ENCODE measurements around the gene PRKCE. TPM values are rescaled to one million over a fixed set of nuclear protein-coding genes. Genes with fewer than 3 reads are reported as not detected.

The PRKCE gene
- total RNA-seq, 1 experiment from 2014 or later = 14.0 TPM

- no peaks in the 10 kb centered on the region for H3K36me3 ChIP-seq (ENCODE audit: control insufficient read depth, insufficient read depth, low read length)
- H3K27me3 ChIP-seq (ENCODE audit: control insufficient read depth, insufficient read depth, low read length) = no peaks in the 10 kb centered on the region
- H3K4me3 ChIP-seq (ENCODE audit: low read depth in 2 of 2, low read length in 2 of 2) = no peak overlapping the region
- CTCF ChIA-PET = no interaction called here
- TF ChIP-seq POLR2AphosphoS5 (IDR thresholded peaks at IDR 0.05; ENCODE audit: low read depth, low read length) (no peak), REST (IDR thresholded peaks at IDR 0.05; ENCODE audit: insufficient read depth in 1 of 2, low read depth in 2 of 2, low read length in 1 of 2) (no peak), CTCF (IDR thresholded peaks at IDR 0.05) (no peak), TCF7L2 (IDR thresholded peaks at IDR 0.05; ENCODE audit: low read depth, low read length) (no peak), SIN3A (IDR thresholded peaks at IDR 0.05; ENCODE audit: borderline replicate concordance, insufficient read depth, low read depth, low read length) (no peak)
- H3K27ac ChIP-seq (ENCODE audit: low read length) = no peak overlapping the region
- DNase-seq (ENCODE audit: low read depth, low spot score) (no peak), ATAC-seq (no peak)
- BruUV-seq (replicated peaks) = no TSS peak
- POLR2A ChIA-PET = no interaction called here
- in situ Hi-C loops (cut with HindIII; ENCODE audit: low pct_unique_long_range_greater_than_20kb, low sequenced_read_pairs) (no loop called here), intact Hi-C loops (cut with micrococcal nuclease; ENCODE audit: unreplicated experiment) (no loop called here)
- peaks cover 6% of the 10 kb centered on the region; the same call in 1 of the 2 replicates for H3K4me1 ChIP-seq (ENCODE audit: control insufficient read depth, insufficient read depth, low read length)
- peaks cover 5% of the 10 kb centered on the region; the same call in 1 of the 2 replicates for H3K9me3 ChIP-seq (ENCODE audit: control insufficient read depth, insufficient read depth, low read depth, low read length)
These were observed 175.0 kb downstream of the PRKCE start for GRCh38 chr2:45826460-45826859.

- BruUV-seq (replicated peaks) = no TSS peak
- no peak for DNase-seq (ENCODE audit: low read depth, low spot score)
- intact Hi-C loops (cut with micrococcal nuclease; ENCODE audit: unreplicated experiment) = no loop called here
- Histone ChIP-seq H3K27me3 (ENCODE audit: control insufficient read depth, insufficient read depth, low read length) (no peaks in the 10 kb centered on the region), H3K27ac (ENCODE audit: low read length) (no peak overlapping the region), H3K36me3 (ENCODE audit: control insufficient read depth, insufficient read depth, low read length) (no peaks in the 10 kb centered on the region), H3K4me3 (ENCODE audit: low read depth in 2 of 2, low read length in 2 of 2) (no peak overlapping the region), H3K9me3 (ENCODE audit: control insufficient read depth, insufficient read depth, low read depth, low read length) (peaks cover 5% of the 10 kb centered on the region; the same call in 1 of the 2 replicates), H3K4me1 (ENCODE audit: control insufficient read depth, insufficient read depth, low read length) (peaks cover under 1% of the 10 kb centered on the region; the same call in 1 of the 2 replicates)
- ChIA-PET POLR2A (no interaction called here), CTCF (no interaction called here)
- no peak for ATAC-seq
- TF ChIP-seq TCF7L2 (IDR thresholded peaks at IDR 0.05; ENCODE audit: low read depth, low read length) = no peak
- TF ChIP-seq POLR2AphosphoS5 (IDR thresholded peaks at IDR 0.05; ENCODE audit: low read depth, low read length) = no peak
- TF ChIP-seq REST (IDR thresholded peaks at IDR 0.05; ENCODE audit: insufficient read depth in 1 of 2, low read depth in 2 of 2, low read length in 1 of 2) = no peak
- in situ Hi-C loops (cut with HindIII; ENCODE audit: low pct_unique_long_range_greater_than_20kb, low sequenced_read_pairs) = no loop called here
These were observed 175.6 kb downstream of the PRKCE start for GRCh38 chr2:45826884-45827635.
